ENCODE data around the gene PARP11.

Gene PARP11

GRCh38 chr12:3872800-3873636 lies at the start of gene PARP11:
Gene PARP11 (minus strand): TSS chr12:3873399. CDS start chr12:3873229, 170 bp downstream.
- peak; percentile 94 to 99 (median 95) for DNase-seq (ENCODE audit: low read depth in 3 of 3)

GRCh38 chr12:3922033-3922432 lies 48.8 kb upstream of the PARP11 start:
- no peak for DNase-seq (ENCODE audit: low read depth in 3 of 3)

- DNase-seq (ENCODE audit: low read depth in 3 of 3) = no peak
Measured at GRCh38 chr12:3921526-3921925, 48.3 kb upstream of the PARP11 start.

- no peak for DNase-seq (ENCODE audit: low read depth in 3 of 3)
Measured at GRCh38 chr12:3921151-3921471, 47.9 kb upstream of the PARP11 start.

GRCh38 chr12:3920351-3921150 lies 47.4 kb upstream of the PARP11 start:
- DNase-seq (ENCODE audit: low read depth in 3 of 3) = no peak

GRCh38 chr12:3913278-3913677 lies 40.1 kb upstream of the PARP11 start:
- DNase-seq (ENCODE audit: low read depth in 3 of 3) = no peak

GRCh38 chr12:3912863-3913262 lies 39.7 kb upstream of the PARP11 start:
- no peak for DNase-seq (ENCODE audit: low read depth in 3 of 3)

- no peak for DNase-seq (ENCODE audit: low read depth in 3 of 3)
Measured at GRCh38 chr12:3911409-3911808, 38.2 kb upstream of the PARP11 start.

GRCh38 chr12:3905664-3906063 lies 32.5 kb upstream of the PARP11 start:
- DNase-seq (ENCODE audit: low read depth in 3 of 3) = no peak

- DNase-seq (ENCODE audit: low read depth in 3 of 3) = no peak
Measured at GRCh38 chr12:3904999-3905398, 31.8 kb upstream of the PARP11 start.

GRCh38 chr12:3902921-3903320 lies 29.7 kb upstream of the PARP11 start:
- no peak for DNase-seq (ENCODE audit: low read depth in 3 of 3)

GRCh38 chr12:3901116-3901515 lies 27.9 kb upstream of the PARP11 start:
- DNase-seq (ENCODE audit: low read depth in 3 of 3) = no peak

- DNase-seq (ENCODE audit: low read depth in 3 of 3) = no peak
Measured at GRCh38 chr12:3898756-3899155, 25.6 kb upstream of the PARP11 start.

- no peak for DNase-seq (ENCODE audit: low read depth in 3 of 3)
Measured at GRCh38 chr12:3897371-3897971, 24.3 kb upstream of the PARP11 start.

- no peak for DNase-seq (ENCODE audit: low read depth in 3 of 3)
Measured at GRCh38 chr12:3896801-3897351, 23.7 kb upstream of the PARP11 start.

GRCh38 chr12:3896356-3896755 lies 23.2 kb upstream of the PARP11 start:
- DNase-seq (ENCODE audit: low read depth in 3 of 3) = no peak

- DNase-seq (ENCODE audit: low read depth in 3 of 3) = no peak
Measured at GRCh38 chr12:3892631-3893030, 19.4 kb upstream of the PARP11 start.

- DNase-seq (ENCODE audit: low read depth in 3 of 3) = no peak
Measured at GRCh38 chr12:3891201-3891600, 18.0 kb upstream of the PARP11 start.

- no peak for DNase-seq (ENCODE audit: low read depth in 3 of 3)
Measured at GRCh38 chr12:3888659-3889058, 15.5 kb upstream of the PARP11 start.

- no peak for DNase-seq (ENCODE audit: low read depth in 3 of 3)
Measured at GRCh38 chr12:3885277-3886094, 12.3 kb upstream of the PARP11 start.

GRCh38 chr12:3884671-3885070 lies 11.5 kb upstream of the PARP11 start:
- DNase-seq (ENCODE audit: low read depth in 3 of 3) = no peak

All from stimulated activated CD4-positive, alpha-beta T cell treated with anti-CD3 and anti-CD28 coated beads, TNF-alpha, amount 100 ng/mL, for 48 hours (primary cell).